Measurements from ENCODE around the gene MEA1. TPM values are rescaled to one million over a fixed set of nuclear protein-coding genes. Genes with fewer than 3 reads are reported as not detected.

MEA1 gene
- total and polyA plus RNA-seq, 3 experiments from 2014 or later, result 84.8 to 108 (median 102) TPM

- Histone ChIP-seq H3K4me1 (ENCODE audit: insufficient read depth, low read length) (no peaks in the 10 kb centered on the region), H3K36me3 (ENCODE audit: insufficient read depth, low read length) (no peaks in the 10 kb centered on the region), H3K27ac (ENCODE audit: low read depth, low read length) (no peak overlapping the region), H3K27me3 (ENCODE audit: insufficient read depth, low read length, poor library complexity, severe bottlenecking) (no peaks in the 10 kb centered on the region), H3K4me3 (ENCODE audit: low read length) (no peak overlapping the region), H3K9me3 (ENCODE audit: low read length) (no peaks in the 10 kb centered on the region)
- Mint-ChIP-seq H3K4me3 (no peak overlapping the region), H3K4me1 (no peaks in the 10 kb centered on the region), H3K27ac (peak overlapping the region in 2 of 8 donors; percentile 43 to 81), H3K27me3 (no peaks in the 10 kb centered on the region), H3K36me3 (peaks cover 0 to 73% (median 4%) of the 10 kb centered on the region in 3 donors), H3K9me3 (no peaks in the 10 kb centered on the region)
- POLR2A ChIA-PET, result no interaction called here
- DNase-seq, result no peak
- CTCF ChIA-PET, result no interaction called here
Observed at GRCh38 chr6:43037197-43037596, 23.5 kb upstream of the MEA1 start.

GRCh38 chr6:43036712-43037111, 23.0 kb upstream of the MEA1 start:
- peaks cover 4% of the 10 kb centered on the region for H3K36me3 ChIP-seq (ENCODE audit: insufficient read depth, low read length)
- DNase-seq, result no peak
- ChIA-PET POLR2A (no interaction called here), CTCF (no interaction called here)
- H3K36me3 Mint-ChIP-seq, result peaks cover 0 to 76% (median 4%) of the 10 kb centered on the region in 3 donors
- peak overlapping the region in 1 of 8 donors; percentile 74 for H3K27ac Mint-ChIP-seq
- no peak overlapping the region for H3K4me3 Mint-ChIP-seq
- H3K27me3 Mint-ChIP-seq, result no peaks in the 10 kb centered on the region
- no peaks in the 10 kb centered on the region for H3K27me3 ChIP-seq (ENCODE audit: insufficient read depth, low read length, poor library complexity, severe bottlenecking)
- H3K9me3 Mint-ChIP-seq, result no peaks in the 10 kb centered on the region
- peaks cover 0 to 3% (median 0%) of the 10 kb centered on the region in 3 donors for H3K4me1 Mint-ChIP-seq
- H3K4me3 ChIP-seq (ENCODE audit: low read length), result no peak overlapping the region
- no peaks in the 10 kb centered on the region for H3K4me1 ChIP-seq (ENCODE audit: insufficient read depth, low read length)
- H3K9me3 ChIP-seq (ENCODE audit: low read length), result no peaks in the 10 kb centered on the region
- no peak overlapping the region for H3K27ac ChIP-seq (ENCODE audit: low read depth, low read length)

- CTCF ChIA-PET, result interaction anchor here (1.2 kb wide), 1 partner anchor 15 kb away, joined by 3 read pairs; no protein-coding TSS in a partner anchor
- no peaks in the 10 kb centered on the region for H3K27me3 ChIP-seq (ENCODE audit: insufficient read depth, low read length, poor library complexity, severe bottlenecking)
- POLR2A ChIA-PET, result interaction anchor here (0.6 kb wide), 1 partner anchor 153 kb away, joined by 6 read pairs; no protein-coding TSS in a partner anchor
- no peak overlapping the region for H3K4me3 ChIP-seq (ENCODE audit: low read length)
- H3K36me3 ChIP-seq (ENCODE audit: insufficient read depth, low read length), result peaks cover 6% of the 10 kb centered on the region
- no peak overlapping the region for H3K27ac ChIP-seq (ENCODE audit: low read depth, low read length)
- Mint-ChIP-seq H3K4me3 (no peak overlapping the region), H3K27me3 (no peaks in the 10 kb centered on the region), H3K9me3 (no peaks in the 10 kb centered on the region), H3K27ac (peak overlapping the region in 3 of 8 donors; percentile 29 to 56 (median 40)), H3K36me3 (peaks cover 0 to 74% (median 2%) of the 10 kb centered on the region in 3 donors), H3K4me1 (peaks cover 0 to 6% (median 0%) of the 10 kb centered on the region in 3 donors)
- DNase-seq, result no peak
- no peaks in the 10 kb centered on the region for H3K4me1 ChIP-seq (ENCODE audit: insufficient read depth, low read length)
- no peaks in the 10 kb centered on the region for H3K9me3 ChIP-seq (ENCODE audit: low read length)
Observed at GRCh38 chr6:43035495-43036194, 21.9 kb upstream of the MEA1 start.

GRCh38 chr6:43034190-43034525, 20.4 kb upstream of the MEA1 start:
- no peak for DNase-seq

GRCh38 chr6:43033496-43034189, 19.9 kb upstream of the MEA1 start:
- POLR2A ChIA-PET, result no interaction called here

More at GRCh38 chr6:43034190-43034525, 20.4 kb upstream of the MEA1 start:
- Histone ChIP-seq H3K9me3 (ENCODE audit: low read length) (no peaks in the 10 kb centered on the region), H3K4me3 (ENCODE audit: low read length) (no peak overlapping the region), H3K4me1 (ENCODE audit: insufficient read depth, low read length) (no peaks in the 10 kb centered on the region), H3K27ac (ENCODE audit: low read depth, low read length) (no peak overlapping the region), H3K27me3 (ENCODE audit: insufficient read depth, low read length, poor library complexity, severe bottlenecking) (no peaks in the 10 kb centered on the region), H3K36me3 (ENCODE audit: insufficient read depth, low read length) (peaks cover 15% of the 10 kb centered on the region)
- peak overlapping the region in 1 of 8 donors; percentile 40 for H3K27ac Mint-ChIP-seq
- ChIA-PET CTCF (interaction anchor here (0.9 to 1.4 kb wide), 2 partner anchors 15 to 43 kb away, joined by 3 to 4 read pairs; no protein-coding TSS in a partner anchor), POLR2A (interaction anchor here (0.7 kb wide), 1 partner anchor 24 kb away, joined by 4 read pairs; no protein-coding TSS in a partner anchor)
- H3K4me1 Mint-ChIP-seq, result peaks cover 0 to 6% (median 0%) of the 10 kb centered on the region in 3 donors
- no peaks in the 10 kb centered on the region for H3K9me3 Mint-ChIP-seq
- no peaks in the 10 kb centered on the region for H3K27me3 Mint-ChIP-seq
- no peak overlapping the region for H3K4me3 Mint-ChIP-seq
- H3K36me3 Mint-ChIP-seq, result peaks cover 0 to 72% (median 5%) of the 10 kb centered on the region in 3 donors

GRCh38 chr6:43032326-43032725, 18.6 kb upstream of the MEA1 start:
- no peaks in the 10 kb centered on the region for H3K4me1 ChIP-seq (ENCODE audit: insufficient read depth, low read length)
- Mint-ChIP-seq H3K9me3 (no peaks in the 10 kb centered on the region), H3K27me3 (no peaks in the 10 kb centered on the region), H3K27ac (no peak overlapping the region), H3K4me1 (peaks cover 0 to 6% (median 1%) of the 10 kb centered on the region in 3 donors), H3K4me3 (no peak overlapping the region), H3K36me3 (peaks cover 4 to 72% (median 9%) of the 10 kb centered on the region in 3 donors)
- DNase-seq, result no peak
- no peak overlapping the region for H3K4me3 ChIP-seq (ENCODE audit: low read length)
- no peaks in the 10 kb centered on the region for H3K27me3 ChIP-seq (ENCODE audit: insufficient read depth, low read length, poor library complexity, severe bottlenecking)
- no peaks in the 10 kb centered on the region for H3K9me3 ChIP-seq (ENCODE audit: low read length)
- POLR2A ChIA-PET, result no interaction called here
- peaks cover 30% of the 10 kb centered on the region for H3K36me3 ChIP-seq (ENCODE audit: insufficient read depth, low read length)
- no peak overlapping the region for H3K27ac ChIP-seq (ENCODE audit: low read depth, low read length)
- CTCF ChIA-PET, result interaction anchor here (1.1 to 1.3 kb wide), 2 partner anchors 12 to 15 kb away, joined by 3 read pairs; no protein-coding TSS in a partner anchor

More at GRCh38 chr6:43033496-43034189, 19.9 kb upstream of the MEA1 start:
- Mint-ChIP-seq H3K27ac (peak overlapping the region in 5 of 8 donors; percentile 3 to 71 (median 18)), H3K4me3 (no peak overlapping the region), H3K9me3 (no peaks in the 10 kb centered on the region), H3K4me1 (peaks cover 0 to 6% (median 0%) of the 10 kb centered on the region in 3 donors), H3K27me3 (no peaks in the 10 kb centered on the region), H3K36me3 (peaks cover 0 to 72% (median 5%) of the 10 kb centered on the region in 3 donors)
- H3K9me3 ChIP-seq (ENCODE audit: low read length), result no peaks in the 10 kb centered on the region
- CTCF ChIA-PET, result interaction anchor here (1.3 to 1.4 kb wide), 2 partner anchors 15 to 17 kb away, joined by 3 to 4 read pairs; no protein-coding TSS in a partner anchor
- no peak overlapping the region for H3K4me3 ChIP-seq (ENCODE audit: low read length)
- no peak for DNase-seq
- no peaks in the 10 kb centered on the region for H3K4me1 ChIP-seq (ENCODE audit: insufficient read depth, low read length)
- no peaks in the 10 kb centered on the region for H3K27me3 ChIP-seq (ENCODE audit: insufficient read depth, low read length, poor library complexity, severe bottlenecking)
- H3K36me3 ChIP-seq (ENCODE audit: insufficient read depth, low read length), result peaks cover 20% of the 10 kb centered on the region
- no peak overlapping the region for H3K27ac ChIP-seq (ENCODE audit: low read depth, low read length)

GRCh38 chr6:43029120-43029519, 15.4 kb upstream of the MEA1 start:
- Histone ChIP-seq H3K36me3 (ENCODE audit: insufficient read depth, low read length) (peaks cover 59% of the 10 kb centered on the region), H3K9me3 (ENCODE audit: low read length) (no peaks in the 10 kb centered on the region), H3K4me1 (ENCODE audit: insufficient read depth, low read length) (peaks cover 7% of the 10 kb centered on the region), H3K27me3 (ENCODE audit: insufficient read depth, low read length, poor library complexity, severe bottlenecking) (no peaks in the 10 kb centered on the region), H3K4me3 (ENCODE audit: low read length) (no peak overlapping the region), H3K27ac (ENCODE audit: low read depth, low read length) (no peak overlapping the region)
- Mint-ChIP-seq H3K4me1 (peaks cover 10 to 14% (median 11%) of the 10 kb centered on the region in 3 donors), H3K4me3 (peak overlapping the region in 1 of 7 donors; percentile 24), H3K27ac (no peak overlapping the region), H3K9me3 (no peaks in the 10 kb centered on the region), H3K36me3 (peaks cover 14 to 80% (median 17%) of the 10 kb centered on the region in 3 donors), H3K27me3 (peaks cover 0 to 1% of the 10 kb centered on the region in 2 donors)
- ChIA-PET CTCF (no interaction called here), POLR2A (no interaction called here)
- DNase-seq, result no peak

- CTCF ChIA-PET, result interaction anchor here (3.2 kb wide), 1 partner anchor 117 kb away, joined by 13 read pairs; no protein-coding TSS in a partner anchor
- peak overlapping the region in 1 of 7 donors; percentile 70 for H3K4me3 Mint-ChIP-seq
- H3K9me3 Mint-ChIP-seq, result no peaks in the 10 kb centered on the region
- H3K4me3 ChIP-seq (ENCODE audit: low read length), result no peak overlapping the region
- peaks cover 17 to 22% (median 20%) of the 10 kb centered on the region in 3 donors for H3K4me1 Mint-ChIP-seq
- peaks cover 19% of the 10 kb centered on the region for H3K4me1 ChIP-seq (ENCODE audit: insufficient read depth, low read length)
- peak overlapping the region in 2 of 8 donors; percentile 40 to 54 for H3K27ac Mint-ChIP-seq
- no peaks in the 10 kb centered on the region for H3K27me3 ChIP-seq (ENCODE audit: insufficient read depth, low read length, poor library complexity, severe bottlenecking)
- no peak for DNase-seq
- no peaks in the 10 kb centered on the region for H3K9me3 ChIP-seq (ENCODE audit: low read length)
- peaks cover 0 to 1% of the 10 kb centered on the region in 2 donors for H3K27me3 Mint-ChIP-seq
- POLR2A ChIA-PET, result no interaction called here
- no peak overlapping the region for H3K27ac ChIP-seq (ENCODE audit: low read depth, low read length)
- peaks cover 14 to 63% (median 21%) of the 10 kb centered on the region in 3 donors for H3K36me3 Mint-ChIP-seq
- peaks cover 53% of the 10 kb centered on the region for H3K36me3 ChIP-seq (ENCODE audit: insufficient read depth, low read length)
Observed at GRCh38 chr6:43026365-43026764, 12.6 kb upstream of the MEA1 start.
